WI38 (cell line): ENCODE results near the gene UGT1A6.

Experiments
- H3K4me3 ChIP-seq: 2 replicates; pipeline ENCODE4 v1.5.1; 2011; ENCODE audit warnings: low read depth, mild to moderate bottlenecking, control low read depth, low read length
- CTCF ChIP-seq: IDR thresholded peaks from 2 replicates; pipeline ENCODE4 v1.5.1; 2012; ENCODE audit warnings: low read depth, mild to moderate bottlenecking, control low read depth, low read length

The UGT1A6 gene

GRCh38 chr2:233656443-233656842 is 36.2 kb upstream of the UGT1A6 start:
- no peak for TF ChIP-seq CTCF

GRCh38 chr2:233658610-233659009 is 34.1 kb upstream of the UGT1A6 start:
- H3K4me3 ChIP-seq: no peak overlapping the region
- TF ChIP-seq CTCF: no peak

More at GRCh38 chr2:233656443-233656842, 36.2 kb upstream of the UGT1A6 start:
- H3K4me3 ChIP-seq: no peak overlapping the region

- H3K4me3 ChIP-seq: no peak overlapping the region
- no peak for TF ChIP-seq CTCF
These were observed 28.8 kb upstream of the UGT1A6 start for GRCh38 chr2:233663911-233664310.

- TF ChIP-seq CTCF: no peak
- no peak overlapping the region for H3K4me3 ChIP-seq
These were observed 24.0 kb upstream of the UGT1A6 start for GRCh38 chr2:233668605-233669260.

- TF ChIP-seq CTCF: no peak
- no peak within 1 kb of the TSS for H3K4me3 ChIP-seq
These were observed 21.2 kb upstream of the UGT1A6 start, which contains the start of gene UGT1A9 for GRCh38 chr2:233671290-233672161. Gene UGT1A9, plus strand, starts transcription at chr2:233671898. Its CDS starts 37 bp downstream, at chr2:233671935.

GRCh38 chr2:233672886-233673285 is 19.8 kb upstream of the UGT1A6 start:
- TF ChIP-seq CTCF: no peak
- H3K4me3 ChIP-seq: no peak overlapping the region

- no peak for TF ChIP-seq CTCF
- H3K4me3 ChIP-seq: no peak overlapping the region
These were observed 18.8 kb upstream of the UGT1A6 start for GRCh38 chr2:233673896-233674295.
